GM21367 (cell line): Measurements from ENCODE around the gene CUX1.
"Not testable (repeated sequence)": the region's sequence is repeated elsewhere in the genome, so short reads cannot be mapped to it uniquely, and the experiment has no call there.

Experiments used
- ATAC-seq: cut with Tn5 transposase; IDR thresholded peaks from one replicate; pipeline ENCODE4 v1.9.1; 2021; ENCODE audit not compliant: unreplicated experiment

Gene CUX1

GRCh38 chr7:102042016-102042656, 224.7 kb downstream of the CUX1 start:
- no peak for ATAC-seq

- not testable (repeated sequence) for ATAC-seq
Observed at GRCh38 chr7:102042796-102043195, 225.4 kb downstream of the CUX1 start.

GRCh38 chr7:102044641-102044983, 227.2 kb downstream of the CUX1 start:
- no peak for ATAC-seq

- no peak for ATAC-seq
Observed at GRCh38 chr7:102044984-102045673, 227.7 kb downstream of the CUX1 start.

GRCh38 chr7:102045681-102046372, 228.4 kb downstream of the CUX1 start:
- no peak for ATAC-seq

- no peak for ATAC-seq
Observed at GRCh38 chr7:102046373-102047117, 229.1 kb downstream of the CUX1 start.

- ATAC-seq = no peak
Observed at GRCh38 chr7:102047167-102047566, 229.7 kb downstream of the CUX1 start.

- ATAC-seq = no peak
Observed at GRCh38 chr7:102049765-102050164, 232.3 kb downstream of the CUX1 start.

- ATAC-seq = no peak
Observed at GRCh38 chr7:102050864-102051460, 233.5 kb downstream of the CUX1 start.

- not testable (repeated sequence) for ATAC-seq
Observed at GRCh38 chr7:102051736-102052135, 234.3 kb downstream of the CUX1 start.

GRCh38 chr7:102054158-102054557, 236.7 kb downstream of the CUX1 start:
- no peak for ATAC-seq

GRCh38 chr7:102055181-102055976, 238.0 kb downstream of the CUX1 start:
- no peak for ATAC-seq

GRCh38 chr7:102059524-102059923, 242.1 kb downstream of the CUX1 start:
- ATAC-seq = no peak

- ATAC-seq = peak; percentile 9
Observed at GRCh38 chr7:102061354-102061945, 244.0 kb downstream of the CUX1 start.

GRCh38 chr7:102061981-102062390, 244.6 kb downstream of the CUX1 start:
- ATAC-seq = peak; percentile 79

GRCh38 chr7:102063690-102064180, 246.3 kb downstream of the CUX1 start:
- no peak for ATAC-seq

- ATAC-seq = no peak
Observed at GRCh38 chr7:102064361-102065025, 247.1 kb downstream of the CUX1 start.

GRCh38 chr7:102065226-102065625, 247.8 kb downstream of the CUX1 start:
- no peak for ATAC-seq

- ATAC-seq = no peak
Observed at GRCh38 chr7:102066476-102066875, 249.1 kb downstream of the CUX1 start.
